ENCODE results near the gene CLP1.

CLP1 gene

GRCh38 chr11:57638005-57638781 is 19.4 kb upstream of the CLP1 start:
- H3K56ac ChIP-seq (ENCODE audit: low read length), result peak overlapping the region; percentile 100
- peak overlapping the region; percentile 94 for H3K27ac ChIP-seq (ENCODE audit: low read depth, low read length)
- H4K5ac ChIP-seq (ENCODE audit: low read length), result no peak overlapping the region
- H3K27me3 ChIP-seq (ENCODE audit: insufficient read depth, low read length, poor library complexity), result no peaks in the 10 kb centered on the region
- H3K79me1 ChIP-seq (ENCODE audit: low read length), result peaks cover 15% of the 10 kb centered on the region
- peaks cover 34% of the 10 kb centered on the region for H3K79me2 ChIP-seq (ENCODE audit: control insufficient read depth, insufficient read depth, low read length)
- H3K4ac ChIP-seq (ENCODE audit: low read depth, low read length), result peak overlapping the region; percentile 100
- no peak overlapping the region for H2BK15ac ChIP-seq (replicated peaks; ENCODE audit: low read depth)
- H2BK120ac ChIP-seq (ENCODE audit: low read depth, low read length), result peak overlapping the region; percentile 93
- H4K8ac ChIP-seq (ENCODE audit: low read depth, low read length), result peak overlapping the region; percentile 65
- no CpG with 5 or more reads among the region's 47 CpGs for WGBS (ENCODE audit: extremely low coverage, insufficient coverage, low lambda C conversion rate)
- no peak overlapping the region for H2AK5ac ChIP-seq (ENCODE audit: low read length)
- H3K23ac ChIP-seq (ENCODE audit: low read length), result peak overlapping the region; percentile 85
- H3K9ac ChIP-seq (ENCODE audit: low read length), result peak overlapping the region; percentile 87
- peak overlapping the region; percentile 99 for H3K18ac ChIP-seq (ENCODE audit: low read length)
- H3K4me2 ChIP-seq (ENCODE audit: low read length), result peak overlapping the region; percentile 59
- peak overlapping the region; percentile 68 for H3K4me3 ChIP-seq (ENCODE audit: low read length)
- H2BK5ac ChIP-seq (ENCODE audit: low read length), result peak overlapping the region; percentile 70
- DNase-seq, result peak; percentile 99
- peaks cover 2% of the 10 kb centered on the region for H3K36me3 ChIP-seq (ENCODE audit: control insufficient read depth, insufficient read depth, low read length)
- H3K4me1 ChIP-seq (ENCODE audit: control insufficient read depth, low read depth, low read length), result peaks cover 18% of the 10 kb centered on the region

- no peak overlapping the region for H2BK120ac ChIP-seq (ENCODE audit: low read depth, low read length)
- H2BK5ac ChIP-seq (ENCODE audit: low read length), result peak overlapping the region; percentile 69
- no peaks in the 10 kb centered on the region for H3K27me3 ChIP-seq (ENCODE audit: insufficient read depth, low read length, poor library complexity)
- peak overlapping the region; percentile 95 for H2AK5ac ChIP-seq (ENCODE audit: low read length)
- H3K4ac ChIP-seq (ENCODE audit: low read depth, low read length), result peak overlapping the region; percentile 100
- H3K4me2 ChIP-seq (ENCODE audit: low read length), result peak overlapping the region; percentile 51
- H4K5ac ChIP-seq (ENCODE audit: low read length), result no peak overlapping the region
- peak; percentile 45 for DNase-seq
- H3K18ac ChIP-seq (ENCODE audit: low read length), result peak overlapping the region; percentile 99
- peak overlapping the region; percentile 68 for H3K4me3 ChIP-seq (ENCODE audit: low read length)
- peaks cover 21% of the 10 kb centered on the region for H3K4me1 ChIP-seq (ENCODE audit: control insufficient read depth, low read depth, low read length)
- no peak overlapping the region for H4K8ac ChIP-seq (ENCODE audit: low read depth, low read length)
- H3K79me2 ChIP-seq (ENCODE audit: control insufficient read depth, insufficient read depth, low read length), result peaks cover 34% of the 10 kb centered on the region
- H3K23ac ChIP-seq (ENCODE audit: low read length), result peak overlapping the region; percentile 83
- H3K79me1 ChIP-seq (ENCODE audit: low read length), result peaks cover 16% of the 10 kb centered on the region
- peak overlapping the region; percentile 87 for H3K9ac ChIP-seq (ENCODE audit: low read length)
- no peak overlapping the region for H2BK15ac ChIP-seq (replicated peaks; ENCODE audit: low read depth)
- no CpG with 5 or more reads among the region's 19 CpGs for WGBS (ENCODE audit: extremely low coverage, insufficient coverage, low lambda C conversion rate)
- H3K36me3 ChIP-seq (ENCODE audit: control insufficient read depth, insufficient read depth, low read length), result peaks cover 2% of the 10 kb centered on the region
- H3K27ac ChIP-seq (ENCODE audit: low read depth, low read length), result peak overlapping the region; percentile 94
- peak overlapping the region; percentile 100 for H3K56ac ChIP-seq (ENCODE audit: low read length)
Measured at GRCh38 chr11:57638811-57639320, 18.7 kb upstream of the CLP1 start.

- DNase-seq, result peak; percentile 100
- no peaks in the 10 kb centered on the region for H3K27me3 ChIP-seq (ENCODE audit: insufficient read depth, low read length, poor library complexity)
- H3K79me2 ChIP-seq (ENCODE audit: control insufficient read depth, insufficient read depth, low read length), result peaks cover 34% of the 10 kb centered on the region
- peak overlapping the region; percentile 99 for H3K27ac ChIP-seq (ENCODE audit: low read depth, low read length)
- no peak overlapping the region for H2AK5ac ChIP-seq (ENCODE audit: low read length)
- no peak overlapping the region for H4K5ac ChIP-seq (ENCODE audit: low read length)
- peaks cover 21% of the 10 kb centered on the region for H3K4me1 ChIP-seq (ENCODE audit: control insufficient read depth, low read depth, low read length)
- peak overlapping the region; percentile 95 for H3K9ac ChIP-seq (ENCODE audit: low read length)
- no peak overlapping the region for H4K8ac ChIP-seq (ENCODE audit: low read depth, low read length)
- peak overlapping the region; percentile 100 for H3K4ac ChIP-seq (ENCODE audit: low read depth, low read length)
- H3K79me1 ChIP-seq (ENCODE audit: low read length), result peaks cover 16% of the 10 kb centered on the region
- WGBS (ENCODE audit: extremely low coverage, insufficient coverage, low lambda C conversion rate), result no CpG with 5 or more reads among the region's 15 CpGs
- peak overlapping the region; percentile 99 for H3K18ac ChIP-seq (ENCODE audit: low read length)
- H3K36me3 ChIP-seq (ENCODE audit: control insufficient read depth, insufficient read depth, low read length), result peaks cover 2% of the 10 kb centered on the region
- H3K4me2 ChIP-seq (ENCODE audit: low read length), result peak overlapping the region; percentile 88
- H2BK5ac ChIP-seq (ENCODE audit: low read length), result peak overlapping the region; percentile 98
- peak overlapping the region; percentile 100 for H3K56ac ChIP-seq (ENCODE audit: low read length)
- H2BK120ac ChIP-seq (ENCODE audit: low read depth, low read length), result peak overlapping the region; percentile 48
- no peak overlapping the region for H2BK15ac ChIP-seq (replicated peaks; ENCODE audit: low read depth)
- H3K4me3 ChIP-seq (ENCODE audit: low read length), result peak overlapping the region; percentile 82
- peak overlapping the region; percentile 83 for H3K23ac ChIP-seq (ENCODE audit: low read length)
Measured at GRCh38 chr11:57639321-57640067, 18.1 kb upstream of the CLP1 start.

DNA sequence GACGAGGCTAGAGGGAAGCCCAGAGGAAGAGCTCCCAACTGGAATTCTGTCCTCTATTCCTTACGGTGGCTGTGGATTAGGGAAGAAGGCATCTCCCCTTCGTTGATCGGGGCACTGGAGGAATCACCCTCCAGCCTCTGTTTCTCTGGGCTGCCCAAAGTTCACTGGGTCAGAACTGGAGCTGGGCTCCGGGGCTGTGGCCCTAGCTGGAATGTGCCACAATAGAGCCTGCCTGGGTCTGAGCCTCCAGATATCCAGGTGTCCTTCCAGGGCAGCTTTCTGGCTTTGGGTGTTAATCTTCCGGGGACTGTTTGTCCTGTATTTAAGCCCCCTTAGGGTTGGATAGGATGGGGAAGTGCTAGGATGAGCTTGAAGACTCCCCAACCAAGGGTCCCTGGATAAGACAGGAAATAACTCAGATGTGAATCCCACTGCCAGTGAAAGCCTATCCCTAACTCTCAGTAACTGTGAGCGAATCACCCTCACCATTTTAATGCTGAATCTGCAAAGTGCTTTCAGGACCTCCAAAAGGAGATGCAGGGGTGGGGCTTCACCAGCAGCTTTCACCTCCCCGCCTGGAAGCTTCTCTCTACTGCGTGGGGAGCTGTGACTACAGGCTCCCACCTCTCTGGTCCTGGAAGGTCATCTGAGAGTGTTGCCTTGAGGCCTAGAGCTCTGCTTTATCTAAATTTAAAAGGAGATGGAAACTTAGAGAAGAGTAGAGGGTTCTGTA is 17.3 kb upstream of the CLP1 start:
- H2BK120ac ChIP-seq (ENCODE audit: low read depth, low read length), result peak overlapping the region; percentile 48
- H3K79me1 ChIP-seq (ENCODE audit: low read length), result peaks cover 16% of the 10 kb centered on the region
- H3K79me2 ChIP-seq (ENCODE audit: control insufficient read depth, insufficient read depth, low read length), result peaks cover 34% of the 10 kb centered on the region
- peak overlapping the region; percentile 98 for H3K56ac ChIP-seq (ENCODE audit: low read length)
- no peak overlapping the region for H4K5ac ChIP-seq (ENCODE audit: low read length)
- H2AK5ac ChIP-seq (ENCODE audit: low read length), result no peak overlapping the region
- H3K4ac ChIP-seq (ENCODE audit: low read depth, low read length), result peak overlapping the region; percentile 61
- peaks cover 2% of the 10 kb centered on the region for H3K36me3 ChIP-seq (ENCODE audit: control insufficient read depth, insufficient read depth, low read length)
- peaks cover 21% of the 10 kb centered on the region for H3K4me1 ChIP-seq (ENCODE audit: control insufficient read depth, low read depth, low read length)
- H2BK15ac ChIP-seq (replicated peaks; ENCODE audit: low read depth), result no peak overlapping the region
- no peak overlapping the region for H3K23ac ChIP-seq (ENCODE audit: low read length)
- H2BK5ac ChIP-seq (ENCODE audit: low read length), result peak overlapping the region; percentile 98
- H3K9ac ChIP-seq (ENCODE audit: low read length), result peak overlapping the region; percentile 95
- H3K4me3 ChIP-seq (ENCODE audit: low read length), result peak overlapping the region; percentile 82
- H3K4me2 ChIP-seq (ENCODE audit: low read length), result peak overlapping the region; percentile 88
- peak overlapping the region; percentile 89 for H3K18ac ChIP-seq (ENCODE audit: low read length)
- DNase-seq, result no peak
- peak overlapping the region; percentile 99 for H3K27ac ChIP-seq (ENCODE audit: low read depth, low read length)
- WGBS (ENCODE audit: extremely low coverage, insufficient coverage, low lambda C conversion rate), result no CpG with 5 or more reads among the region's 9 CpGs
- H4K8ac ChIP-seq (ENCODE audit: low read depth, low read length), result no peak overlapping the region
- no peaks in the 10 kb centered on the region for H3K27me3 ChIP-seq (ENCODE audit: insufficient read depth, low read length, poor library complexity)

DNA sequence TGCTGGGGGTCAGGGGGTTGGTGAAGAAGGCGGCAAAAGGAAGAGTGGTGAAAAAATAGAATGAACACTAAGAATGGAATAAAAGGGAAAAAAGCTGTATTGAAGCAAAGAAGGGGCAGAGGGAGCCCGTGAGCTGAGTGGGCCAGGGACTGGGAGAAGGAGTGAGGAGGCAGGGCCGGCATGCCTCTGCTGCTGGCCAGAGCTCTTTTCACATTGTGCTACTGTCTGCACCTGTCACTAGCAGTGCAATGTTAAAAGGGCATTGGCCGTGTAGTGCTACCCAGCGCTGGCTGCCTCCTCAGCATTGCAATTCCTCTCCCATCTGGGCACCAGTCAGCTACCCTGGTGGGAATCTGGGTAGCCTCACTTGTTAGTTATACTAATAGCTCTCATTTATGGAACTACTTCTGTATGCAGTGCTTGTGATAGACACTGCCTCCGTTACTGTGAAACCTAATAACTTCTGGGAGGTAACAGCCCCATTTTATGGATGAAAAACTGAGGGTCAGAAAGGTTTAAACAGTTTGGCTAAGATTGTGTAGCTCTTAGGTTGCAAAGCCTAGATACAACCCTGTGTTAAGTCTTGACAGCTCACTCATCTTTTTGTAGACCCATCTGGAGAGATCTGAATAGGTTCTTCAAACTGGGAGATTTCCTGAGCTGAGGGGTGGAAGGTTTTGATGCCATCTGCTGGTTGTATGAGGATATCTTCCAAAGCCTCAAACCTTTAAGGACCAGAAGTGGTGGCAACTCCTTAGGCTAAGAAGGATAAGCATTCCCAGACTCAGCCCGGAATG is 16.4 kb upstream of the CLP1 start:
- Histone ChIP-seq H3K4ac (ENCODE audit: low read depth, low read length) (no peak overlapping the region), H4K5ac (ENCODE audit: low read length) (no peak overlapping the region), H3K56ac (ENCODE audit: low read length) (peak overlapping the region; percentile 98), H2BK5ac (ENCODE audit: low read length) (no peak overlapping the region), H3K79me2 (ENCODE audit: control insufficient read depth, insufficient read depth, low read length) (peaks cover 34% of the 10 kb centered on the region), H2BK120ac (ENCODE audit: low read depth, low read length) (no peak overlapping the region), H3K79me1 (ENCODE audit: low read length) (peaks cover 16% of the 10 kb centered on the region), H3K4me1 (ENCODE audit: control insufficient read depth, low read depth, low read length) (peaks cover 25% of the 10 kb centered on the region), H2BK15ac (replicated peaks; ENCODE audit: low read depth) (no peak overlapping the region), H3K18ac (ENCODE audit: low read length) (no peak overlapping the region), H3K36me3 (ENCODE audit: control insufficient read depth, insufficient read depth, low read length) (peaks cover 2% of the 10 kb centered on the region), H4K8ac (ENCODE audit: low read depth, low read length) (no peak overlapping the region), H3K23ac (ENCODE audit: low read length) (peak overlapping the region; percentile 2), H3K4me3 (ENCODE audit: low read length) (no peak overlapping the region), H3K9ac (ENCODE audit: low read length) (peak overlapping the region; percentile 95), H3K4me2 (ENCODE audit: low read length) (peak overlapping the region; percentile 88), H2AK5ac (ENCODE audit: low read length) (no peak overlapping the region), H3K27ac (ENCODE audit: low read depth, low read length) (peak overlapping the region; percentile 99), H3K27me3 (ENCODE audit: insufficient read depth, low read length, poor library complexity) (no peaks in the 10 kb centered on the region)
- DNase-seq, result peak; percentile 79
- no CpG with 5 or more reads among the region's 7 CpGs for WGBS (ENCODE audit: extremely low coverage, insufficient coverage, low lambda C conversion rate)

Measured in mesendoderm (in vitro differentiated cells).